HAP-1 (cell line): Measurements from ENCODE around the gene ARHGAP10.
"Not testable (repeated sequence)": the region's sequence is repeated elsewhere in the genome, so short reads cannot be mapped to it uniquely, and the experiment has no call there.

ENCODE experiments used
- DNase-seq, 2 experiments: peaks; one replicate each; pipeline ENCODE4 v3.0.0-alpha.2; 2016 to 2020; ENCODE audit warnings: low spot score in 2 of 2
- H3K27me3 ChIP-seq: fragments of 250-450 bp; sonication (Bioruptor Pico); 2 replicates; pipeline ENCODE4 v1.5.1; 2020; ENCODE audit warnings: low read depth, mild to moderate bottlenecking, moderate library complexity
- H3K36me3 ChIP-seq: fragments of 250-450 bp; sonication (Bioruptor Pico); replicated peaks from 2 replicates; pipeline ENCODE4 v1.5.1; 2020; ENCODE audit warnings: mild to moderate bottlenecking
- H3K4me1 ChIP-seq: fragments of 250-450 bp; sonication (Bioruptor Pico); 2 replicates; pipeline ENCODE4 v1.5.1; 2020; ENCODE audit warnings: mild to moderate bottlenecking
- H3K4me3 ChIP-seq: fragments of 250-450 bp; sonication (Bioruptor Pico); 2 replicates; pipeline ENCODE4 v1.5.1; 2020; ENCODE audit warnings: mild to moderate bottlenecking, moderate library complexity
- H3K9me3 ChIP-seq: fragments of 250-450 bp; sonication (Bioruptor Pico); 2 replicates; pipeline ENCODE4 v1.5.1; 2020; ENCODE audit warnings: mild to moderate bottlenecking, moderate library complexity
- in situ Hi-C: fragments of 300-500 bp; cut with MboI; formaldehyde crosslinking; loops from 3 replicates; pipeline ENCODE4 v1.14.3; 2020; ENCODE audit warnings: low sequenced_read_pairs, inconsistent platforms, mixed read lengths

ARHGAP10 gene

GRCh38 chr4:148071009-148071408, 339.1 kb downstream of the ARHGAP10 start:
- DNase-seq = no peak

GRCh38 chr4:148072789-148073188, 340.9 kb downstream of the ARHGAP10 start:
- no peak for DNase-seq
- Histone ChIP-seq H3K4me1 (peaks cover 4% of the 10 kb centered on the region; the same call in 1 of the 2 replicates), H3K4me3 (no peak overlapping the region), H3K27me3 (no peaks in the 10 kb centered on the region), H3K9me3 (no peaks in the 10 kb centered on the region), H3K36me3 (no peaks in the 10 kb centered on the region)
- in situ Hi-C loops = no loop called here

More at GRCh38 chr4:148071009-148071408, 339.1 kb downstream of the ARHGAP10 start:
- in situ Hi-C loops = no loop called here
- H3K27me3 ChIP-seq = no peaks in the 10 kb centered on the region
- H3K36me3 ChIP-seq = no peaks in the 10 kb centered on the region
- H3K9me3 ChIP-seq = no peaks in the 10 kb centered on the region
- peaks cover 4% of the 10 kb centered on the region; the same call in 1 of the 2 replicates for H3K4me1 ChIP-seq
- H3K4me3 ChIP-seq = no peak overlapping the region

- Histone ChIP-seq H3K27me3 (no peaks in the 10 kb centered on the region), H3K36me3 (no peaks in the 10 kb centered on the region), H3K9me3 (no peaks in the 10 kb centered on the region), H3K4me3 (no peak overlapping the region), H3K4me1 (peaks cover 1% of the 10 kb centered on the region; the same call in 1 of the 2 replicates)
- no peak for DNase-seq
- in situ Hi-C loops = no loop called here
These were observed 341.5 kb downstream of the ARHGAP10 start for GRCh38 chr4:148073349-148073748.

GRCh38 chr4:148074462-148074861, 342.6 kb downstream of the ARHGAP10 start:
- H3K4me3 ChIP-seq = no peak overlapping the region
- no peaks in the 10 kb centered on the region for H3K27me3 ChIP-seq
- no peak for DNase-seq
- in situ Hi-C loops = no loop called here
- H3K4me1 ChIP-seq = no peaks in the 10 kb centered on the region
- no peaks in the 10 kb centered on the region for H3K9me3 ChIP-seq
- H3K36me3 ChIP-seq = no peaks in the 10 kb centered on the region

GRCh38 chr4:148075438-148075837, 343.6 kb downstream of the ARHGAP10 start:
- no peaks in the 10 kb centered on the region for H3K36me3 ChIP-seq
- in situ Hi-C loops = no loop called here

GRCh38 chr4:148076964-148077363, 345.1 kb downstream of the ARHGAP10 start:
- H3K36me3 ChIP-seq = no peaks in the 10 kb centered on the region
- H3K4me3 ChIP-seq = no peak overlapping the region
- no peaks in the 10 kb centered on the region for H3K4me1 ChIP-seq
- no peak for DNase-seq
- in situ Hi-C loops = no loop called here
- no peaks in the 10 kb centered on the region for H3K9me3 ChIP-seq
- H3K27me3 ChIP-seq = no peaks in the 10 kb centered on the region

More at GRCh38 chr4:148075438-148075837, 343.6 kb downstream of the ARHGAP10 start:
- H3K9me3 ChIP-seq = no peaks in the 10 kb centered on the region
- no peak for DNase-seq
- no peaks in the 10 kb centered on the region for H3K4me1 ChIP-seq
- H3K4me3 ChIP-seq = no peak overlapping the region
- no peaks in the 10 kb centered on the region for H3K27me3 ChIP-seq

- no peak for DNase-seq
- Histone ChIP-seq H3K4me1 (no peaks in the 10 kb centered on the region), H3K4me3 (no peak overlapping the region), H3K9me3 (no peaks in the 10 kb centered on the region), H3K36me3 (no peaks in the 10 kb centered on the region), H3K27me3 (no peaks in the 10 kb centered on the region)
- in situ Hi-C loops = no loop called here
These were observed 345.7 kb downstream of the ARHGAP10 start for GRCh38 chr4:148077581-148077980.

GRCh38 chr4:148078061-148078460, 346.2 kb downstream of the ARHGAP10 start:
- H3K4me1 ChIP-seq = no peaks in the 10 kb centered on the region
- no peaks in the 10 kb centered on the region for H3K9me3 ChIP-seq
- no peaks in the 10 kb centered on the region for H3K27me3 ChIP-seq
- H3K36me3 ChIP-seq = no peaks in the 10 kb centered on the region
- no peak for DNase-seq
- H3K4me3 ChIP-seq = no peak overlapping the region
- in situ Hi-C loops = no loop called here

- in situ Hi-C loops = no loop called here
- Histone ChIP-seq H3K4me1 (no peaks in the 10 kb centered on the region), H3K9me3 (no peaks in the 10 kb centered on the region), H3K4me3 (no peak overlapping the region), H3K36me3 (no peaks in the 10 kb centered on the region), H3K27me3 (no peaks in the 10 kb centered on the region)
- DNase-seq = no peak
These were observed 348.1 kb downstream of the ARHGAP10 start for GRCh38 chr4:148079961-148080360.

- no peak for DNase-seq
- H3K9me3 ChIP-seq = no peaks in the 10 kb centered on the region
- no peaks in the 10 kb centered on the region for H3K36me3 ChIP-seq
- in situ Hi-C loops = no loop called here
- H3K27me3 ChIP-seq = no peaks in the 10 kb centered on the region
- no peak overlapping the region for H3K4me3 ChIP-seq
- no peaks in the 10 kb centered on the region for H3K4me1 ChIP-seq
These were observed 349.4 kb downstream of the ARHGAP10 start for GRCh38 chr4:148081267-148081666.

GRCh38 chr4:148081745-148082144, 349.9 kb downstream of the ARHGAP10 start:
- H3K4me3 ChIP-seq = no peak overlapping the region
- in situ Hi-C loops = no loop called here
- H3K4me1 ChIP-seq = no peaks in the 10 kb centered on the region
- DNase-seq = no peak
- H3K36me3 ChIP-seq = no peaks in the 10 kb centered on the region
- no peaks in the 10 kb centered on the region for H3K27me3 ChIP-seq
- H3K9me3 ChIP-seq = no peaks in the 10 kb centered on the region

- H3K9me3 ChIP-seq, in situ Hi-C loops, H3K27me3 ChIP-seq, DNase-seq, H3K4me3 ChIP-seq, H3K36me3 ChIP-seq, H3K4me1 ChIP-seq: not testable (repeated sequence)
These were observed 351.2 kb downstream of the ARHGAP10 start for GRCh38 chr4:148083073-148083472.

GRCh38 chr4:148089624-148090023, 357.7 kb downstream of the ARHGAP10 start:
- no peaks in the 10 kb centered on the region for H3K9me3 ChIP-seq

GRCh38 chr4:148090029-148090428, 358.1 kb downstream of the ARHGAP10 start:
- Histone ChIP-seq H3K4me3 (no peak overlapping the region), H3K9me3 (no peaks in the 10 kb centered on the region), H3K4me1 (no peaks in the 10 kb centered on the region), H3K27me3 (no peaks in the 10 kb centered on the region), H3K36me3 (no peaks in the 10 kb centered on the region)
- DNase-seq = no peak
- in situ Hi-C loops = no loop called here

More at GRCh38 chr4:148089624-148090023, 357.7 kb downstream of the ARHGAP10 start:
- no peak for DNase-seq
- H3K36me3 ChIP-seq = no peaks in the 10 kb centered on the region
- in situ Hi-C loops = no loop called here
- H3K4me3 ChIP-seq = no peak overlapping the region
- H3K27me3 ChIP-seq = no peaks in the 10 kb centered on the region
- no peaks in the 10 kb centered on the region for H3K4me1 ChIP-seq
